ENCODE results near the gene OR51L1.

DNA sequence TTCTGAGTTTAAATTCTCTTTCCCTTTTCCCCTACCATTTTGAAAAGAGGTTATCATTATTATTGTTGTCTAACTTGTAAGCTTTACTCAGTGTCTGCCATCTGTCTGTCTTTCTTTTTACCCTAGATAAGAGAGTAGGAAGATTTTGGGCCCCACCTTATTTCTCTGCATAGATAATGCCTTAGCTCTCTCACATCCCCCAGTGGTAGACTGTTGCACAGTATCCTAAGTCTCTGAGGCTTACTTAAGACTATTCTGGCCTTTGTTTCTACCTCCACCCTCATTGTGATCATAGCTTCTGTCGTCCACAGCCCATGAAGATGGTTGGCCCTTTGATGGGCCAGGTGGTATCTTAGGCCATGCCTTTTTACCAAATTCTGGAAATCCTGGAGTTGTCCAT, 3.6 kb upstream of the OR51L1 start:
- TF ChIP-seq GATA2 (IDR thresholded peaks at IDR 0.05; ENCODE audit: low read depth, low read length) (no peak), GATA3 (IDR thresholded peaks at IDR 0.05; ENCODE audit: low read depth, low read length) (no peak)

Data from SH-SY5Y (cell line).